Type B pancreatic cell (in vitro differentiated cells): ENCODE data around the gene ERGIC2. TPM values are rescaled to one million over a fixed set of nuclear protein-coding genes. Genes with fewer than 3 reads are reported as not detected.
"Not testable (repeated sequence)": the region's sequence is repeated elsewhere in the genome, so short reads cannot be mapped to it uniquely, and the experiment has no call there.

ENCODE experiments used
- DNase-seq: peaks from one replicate; pipeline ENCODE4 v3.0.0; 2021; ENCODE audit warnings: mixed read lengths; ENCODE audit not compliant: unreplicated experiment; ENCODE audit errors: extremely low spot score
- H3K27ac Mint-ChIP-seq: 2 replicates; pipeline ENCODE4 v1.8.0; 2021; ENCODE audit warnings: mild to moderate bottlenecking, mixed read lengths
- H3K27me3 Mint-ChIP-seq: 2 replicates; pipeline ENCODE4 v1.8.0; 2021; ENCODE audit warnings: mixed read lengths
- H3K36me3 Mint-ChIP-seq: 2 replicates; pipeline ENCODE4 v1.8.0; 2021; ENCODE audit warnings: mixed read lengths
- H3K4me1 Mint-ChIP-seq: one replicate; pipeline ENCODE4 v1.8.0; 2021; ENCODE audit warnings: mixed read lengths; ENCODE audit not compliant: unreplicated experiment
- H3K4me3 Mint-ChIP-seq: 2 replicates; pipeline ENCODE4 v1.8.0; 2021; ENCODE audit warnings: mild to moderate bottlenecking, mixed read lengths
- H3K9me3 Mint-ChIP-seq: 2 replicates; pipeline ENCODE4 v1.8.0; 2021; ENCODE audit warnings: mixed read lengths
- total RNA-seq: library from RNA; stranded (reverse); gene quantifications from 2 replicates; pipeline ENCODE4 v1.2.1, GENCODE V29; 2021; ENCODE audit warnings: low replicate concordance
- TF ChIP-seq, protein P1 (sequence below): fragments of 200-600 bp; sonication (generic); conservative IDR thresholded peaks from 2 replicates; pipeline ENCODE4 v1.5.0; 2021; ENCODE audit warnings: antibody characterized with exemption, mild to moderate bottlenecking

The ERGIC2 gene
- total RNA-seq, 1 donor from 2014 or later = 76.3 TPM

DNA sequence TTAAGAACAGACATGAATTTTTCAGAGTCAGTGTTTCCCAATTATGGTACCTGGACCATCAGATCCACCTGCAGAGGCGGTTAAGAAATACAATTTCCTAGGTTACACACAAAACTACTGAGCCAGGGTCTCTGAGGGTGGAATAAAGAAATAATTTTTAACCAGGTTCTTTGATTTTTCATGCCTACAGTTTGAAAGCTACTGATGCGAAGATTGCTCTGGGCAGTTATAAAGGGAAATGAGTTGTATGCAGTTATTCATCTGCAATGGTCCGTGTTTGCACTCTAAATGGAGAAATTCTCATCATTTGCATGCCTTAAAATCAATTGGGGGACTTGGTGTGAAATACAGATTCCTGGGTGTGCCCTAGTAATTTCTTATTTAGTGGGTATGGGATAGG lies 89.7 kb downstream of the ERGIC2 start:
- TF ChIP-seq, protein P1, sequence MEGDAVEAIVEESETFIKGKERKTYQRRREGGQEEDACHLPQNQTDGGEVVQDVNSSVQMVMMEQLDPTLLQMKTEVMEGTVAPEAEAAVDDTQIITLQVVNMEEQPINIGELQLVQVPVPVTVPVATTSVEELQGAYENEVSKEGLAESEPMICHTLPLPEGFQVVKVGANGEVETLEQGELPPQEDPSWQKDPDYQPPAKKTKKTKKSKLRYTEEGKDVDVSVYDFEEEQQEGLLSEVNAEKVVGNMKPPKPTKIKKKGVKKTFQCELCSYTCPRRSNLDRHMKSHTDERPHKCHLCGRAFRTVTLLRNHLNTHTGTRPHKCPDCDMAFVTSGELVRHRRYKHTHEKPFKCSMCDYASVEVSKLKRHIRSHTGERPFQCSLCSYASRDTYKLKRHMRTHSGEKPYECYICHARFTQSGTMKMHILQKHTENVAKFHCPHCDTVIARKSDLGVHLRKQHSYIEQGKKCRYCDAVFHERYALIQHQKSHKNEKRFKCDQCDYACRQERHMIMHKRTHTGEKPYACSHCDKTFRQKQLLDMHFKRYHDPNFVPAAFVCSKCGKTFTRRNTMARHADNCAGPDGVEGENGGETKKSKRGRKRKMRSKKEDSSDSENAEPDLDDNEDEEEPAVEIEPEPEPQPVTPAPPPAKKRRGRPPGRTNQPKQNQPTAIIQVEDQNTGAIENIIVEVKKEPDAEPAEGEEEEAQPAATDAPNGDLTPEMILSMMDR = no peak
- Mint-ChIP-seq H3K36me3 (peaks cover 18% of the 10 kb centered on the region), H3K4me3 (no peak overlapping the region), H3K9me3 (no peaks in the 10 kb centered on the region), H3K4me1 (peaks cover 4% of the 10 kb centered on the region), H3K27me3 (no peaks in the 10 kb centered on the region), H3K27ac (no peak overlapping the region)
- no peak for DNase-seq

DNA sequence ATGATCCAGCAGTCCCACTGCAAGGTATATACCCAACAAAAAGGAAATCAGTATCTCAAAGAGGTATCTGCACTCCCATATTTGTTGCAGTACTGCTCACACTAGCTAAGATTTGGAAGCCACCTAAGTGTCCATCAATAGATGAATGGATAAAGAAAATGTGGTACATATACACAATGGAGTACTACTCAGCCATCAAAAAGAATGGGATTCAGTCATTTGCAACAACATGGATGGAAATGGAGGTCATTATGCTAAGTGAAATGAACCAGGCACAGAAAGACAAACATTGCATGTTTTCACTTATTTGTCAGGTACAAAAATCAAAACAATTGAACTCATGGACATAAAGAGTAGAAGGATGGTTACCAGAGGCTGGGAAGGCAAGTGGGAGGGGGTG lies 90.5 kb downstream of the ERGIC2 start:
- peaks cover 18% of the 10 kb centered on the region for H3K36me3 Mint-ChIP-seq
- DNase-seq, H3K27me3 Mint-ChIP-seq, H3K27ac Mint-ChIP-seq, H3K4me1 Mint-ChIP-seq, H3K4me3 Mint-ChIP-seq, H3K9me3 Mint-ChIP-seq: not testable (repeated sequence)

GRCh38 chr12:29288031-29288430 lies 92.9 kb downstream of the ERGIC2 start:
- Mint-ChIP-seq H3K36me3 (peaks cover 28% of the 10 kb centered on the region), H3K9me3 (peaks cover 7% of the 10 kb centered on the region), H3K27me3 (no peaks in the 10 kb centered on the region), H3K4me3 (no peak overlapping the region), H3K27ac (no peak overlapping the region), H3K4me1 (peaks cover 4% of the 10 kb centered on the region)
- TF ChIP-seq, protein P1 = no peak
- DNase-seq = no peak

GRCh38 chr12:29287622-29288021 lies 93.3 kb downstream of the ERGIC2 start:
- Mint-ChIP-seq H3K9me3 (peaks cover 7% of the 10 kb centered on the region), H3K36me3 (peaks cover 29% of the 10 kb centered on the region), H3K4me1 (peaks cover 4% of the 10 kb centered on the region), H3K4me3 (no peak overlapping the region), H3K27ac (no peak overlapping the region), H3K27me3 (no peaks in the 10 kb centered on the region)
- TF ChIP-seq, protein P1 = no peak
- DNase-seq = no peak

Other genes with a start within 250 kb of the ERGIC2 start
- gene FAR2, start 231.9 kb downstream of the ERGIC2 start, total RNA-seq = 15.9 and 34.3 TPM in 2 replicates
- 1.0 and 3.2 TPM in 2 replicates for gene OVCH1, start 116.5 kb upstream of the ERGIC2 start, total RNA-seq